ENCODE measurements around the gene KRT76.
"Not testable (repeated sequence)": the region's sequence is repeated elsewhere in the genome, so short reads cannot be mapped to it uniquely, and the experiment has no call there.

Gene KRT76

GRCh38 chr12:52796429-52796794 is 19.3 kb upstream of the KRT76 start:
- H3K4me3 ChIP-seq (ENCODE audit: low read length): no peak overlapping the region
- peaks cover 2% of the 10 kb centered on the region for H3K4me1 ChIP-seq (ENCODE audit: control insufficient read depth, insufficient read depth, low read length)
- no peaks in the 10 kb centered on the region for H3K9me3 ChIP-seq (ENCODE audit: control insufficient read depth, insufficient read depth, low read length)
- DNase-seq (ENCODE audit: low read depth, low spot score): no peak
- no CpG with 5 or more reads among the region's 3 CpGs for WGBS (ENCODE audit: insufficient coverage, insufficient read length)
- no peak overlapping the region for H3K27ac ChIP-seq (ENCODE audit: low read length)
- no peaks in the 10 kb centered on the region for H3K27me3 ChIP-seq (ENCODE audit: control insufficient read depth, insufficient read depth, low read length)
- H3K36me3 ChIP-seq (ENCODE audit: control insufficient read depth, insufficient read depth, low read length): no peaks in the 10 kb centered on the region

DNA sequence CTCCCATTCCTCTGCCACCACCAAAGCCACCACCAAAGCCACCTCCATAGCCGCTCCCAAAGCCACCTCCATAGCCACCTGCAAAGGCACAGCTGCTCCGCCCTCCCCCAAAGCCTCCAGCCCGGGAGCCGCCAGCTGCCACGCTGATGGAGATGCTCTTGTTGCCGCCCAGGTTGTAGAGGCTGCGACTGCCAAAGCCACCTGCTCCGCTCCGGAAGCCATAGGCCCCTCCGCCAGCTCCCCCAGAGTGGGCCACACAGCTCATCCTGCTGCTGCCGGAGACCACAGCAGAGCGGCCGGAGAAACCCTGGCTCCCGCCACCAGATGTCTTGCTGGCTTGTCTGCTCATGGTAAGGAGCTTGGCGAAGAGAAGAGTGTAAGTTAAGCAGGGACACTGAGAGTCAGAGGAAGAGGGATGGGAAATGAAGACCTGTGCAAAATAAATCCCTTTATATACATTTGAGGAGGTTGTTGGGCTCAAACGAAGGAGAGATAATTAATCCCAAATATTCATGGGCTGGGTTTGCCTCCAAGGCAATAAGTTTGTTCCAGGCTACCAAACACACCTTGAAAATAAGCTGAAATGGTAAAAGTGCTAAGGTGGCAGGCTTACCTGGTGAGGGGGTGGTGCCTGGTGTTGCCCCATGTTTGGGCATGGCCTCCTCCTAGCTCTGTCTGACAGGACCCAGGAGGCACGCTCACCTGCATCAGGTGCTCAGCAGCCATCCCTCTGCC is 18.7 kb upstream of the KRT76 start, which contains the start of gene KRT3:
TSS of gene KRT3 (minus strand) at position 424 of the 735 bp plus-strand sequence. CDS start at position 349, 75 bp downstream.
- H3K9me3 ChIP-seq (ENCODE audit: control insufficient read depth, insufficient read depth, low read length): no peaks in the 10 kb centered on the region
- no peaks in the 10 kb centered on the region for H3K27me3 ChIP-seq (ENCODE audit: control insufficient read depth, insufficient read depth, low read length)
- H3K27ac ChIP-seq (ENCODE audit: low read length): no peak within 1 kb of the TSS
- H3K4me3 ChIP-seq (ENCODE audit: low read length): no peak within 1 kb of the TSS
- peaks cover 2% of the 10 kb centered on the region for H3K4me1 ChIP-seq (ENCODE audit: control insufficient read depth, insufficient read depth, low read length)
- no peaks in the 10 kb centered on the region for H3K36me3 ChIP-seq (ENCODE audit: control insufficient read depth, insufficient read depth, low read length)
- WGBS (ENCODE audit: insufficient coverage, insufficient read length): no CpG with 5 or more reads among the region's 17 CpGs
- no peak for DNase-seq (ENCODE audit: low read depth, low spot score)

GRCh38 chr12:52795332-52795674 is 18.2 kb upstream of the KRT76 start:
- H3K9me3 ChIP-seq (ENCODE audit: control insufficient read depth, insufficient read depth, low read length); DNase-seq (ENCODE audit: low read depth, low spot score): not testable (repeated sequence)
- whole genome bisulfite sequencing (ENCODE audit: insufficient coverage, insufficient read length): no CpG with 5 or more reads among the region's 2 CpGs

DNA sequence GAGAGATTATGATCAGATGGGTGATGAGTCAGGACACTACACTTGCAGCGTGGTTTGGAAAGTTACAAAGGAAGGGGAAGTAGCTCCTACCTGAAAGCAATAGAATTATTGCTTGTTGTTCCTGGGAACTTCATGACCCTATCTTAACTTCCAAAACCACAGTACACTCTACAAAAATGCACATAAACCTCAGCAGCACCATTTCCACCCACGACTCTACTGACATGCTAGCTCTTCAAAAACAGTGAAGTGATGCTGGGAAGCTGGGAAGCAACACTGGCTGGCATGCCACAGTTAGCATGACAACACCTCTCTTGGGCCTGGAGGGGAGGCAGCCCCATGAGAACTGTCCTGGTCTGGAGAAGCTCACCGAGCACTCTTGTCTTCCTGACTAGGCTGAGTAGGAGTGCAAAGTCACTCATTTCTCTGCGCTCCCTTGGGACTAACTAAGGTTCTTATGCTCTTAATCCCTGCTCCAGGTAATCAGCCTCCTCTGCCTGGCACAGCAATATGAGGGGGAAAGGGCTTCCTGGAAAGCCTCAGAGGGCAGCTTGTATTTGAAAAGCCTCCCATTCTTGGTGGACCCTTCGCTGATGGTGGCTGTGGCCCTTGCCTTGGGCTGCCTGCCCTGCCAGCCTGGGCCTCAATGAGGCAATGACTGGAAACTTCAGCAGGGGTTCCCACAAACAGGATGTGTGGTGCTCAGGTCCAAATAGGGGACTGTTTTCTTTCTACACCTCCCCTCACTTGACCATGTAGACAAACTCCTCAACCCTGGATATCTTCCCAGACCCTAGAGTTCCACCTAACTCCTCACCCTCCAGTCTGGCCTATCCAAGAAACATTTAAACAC is 17.6 kb upstream of the KRT76 start:
- Histone ChIP-seq H3K4me3 (ENCODE audit: low read length) (no peak overlapping the region), H3K27me3 (ENCODE audit: control insufficient read depth, insufficient read depth, low read length) (no peaks in the 10 kb centered on the region), H3K27ac (ENCODE audit: low read length) (no peak overlapping the region), H3K36me3 (ENCODE audit: control insufficient read depth, insufficient read depth, low read length) (no peaks in the 10 kb centered on the region), H3K4me1 (ENCODE audit: control insufficient read depth, insufficient read depth, low read length) (no peaks in the 10 kb centered on the region), H3K9me3 (ENCODE audit: control insufficient read depth, insufficient read depth, low read length) (no peaks in the 10 kb centered on the region)
- WGBS (ENCODE audit: insufficient coverage, insufficient read length): no CpG with 5 or more reads among the region's 5 CpGs
- DNase-seq (ENCODE audit: low read depth, low spot score): no peak

More at GRCh38 chr12:52795332-52795674, 18.2 kb upstream of the KRT76 start:
- H3K36me3 ChIP-seq (ENCODE audit: control insufficient read depth, insufficient read depth, low read length); H3K27ac ChIP-seq (ENCODE audit: low read length); H3K4me3 ChIP-seq (ENCODE audit: low read length); H3K4me1 ChIP-seq (ENCODE audit: control insufficient read depth, insufficient read depth, low read length); H3K27me3 ChIP-seq (ENCODE audit: control insufficient read depth, insufficient read depth, low read length): not testable (repeated sequence)

DNA sequence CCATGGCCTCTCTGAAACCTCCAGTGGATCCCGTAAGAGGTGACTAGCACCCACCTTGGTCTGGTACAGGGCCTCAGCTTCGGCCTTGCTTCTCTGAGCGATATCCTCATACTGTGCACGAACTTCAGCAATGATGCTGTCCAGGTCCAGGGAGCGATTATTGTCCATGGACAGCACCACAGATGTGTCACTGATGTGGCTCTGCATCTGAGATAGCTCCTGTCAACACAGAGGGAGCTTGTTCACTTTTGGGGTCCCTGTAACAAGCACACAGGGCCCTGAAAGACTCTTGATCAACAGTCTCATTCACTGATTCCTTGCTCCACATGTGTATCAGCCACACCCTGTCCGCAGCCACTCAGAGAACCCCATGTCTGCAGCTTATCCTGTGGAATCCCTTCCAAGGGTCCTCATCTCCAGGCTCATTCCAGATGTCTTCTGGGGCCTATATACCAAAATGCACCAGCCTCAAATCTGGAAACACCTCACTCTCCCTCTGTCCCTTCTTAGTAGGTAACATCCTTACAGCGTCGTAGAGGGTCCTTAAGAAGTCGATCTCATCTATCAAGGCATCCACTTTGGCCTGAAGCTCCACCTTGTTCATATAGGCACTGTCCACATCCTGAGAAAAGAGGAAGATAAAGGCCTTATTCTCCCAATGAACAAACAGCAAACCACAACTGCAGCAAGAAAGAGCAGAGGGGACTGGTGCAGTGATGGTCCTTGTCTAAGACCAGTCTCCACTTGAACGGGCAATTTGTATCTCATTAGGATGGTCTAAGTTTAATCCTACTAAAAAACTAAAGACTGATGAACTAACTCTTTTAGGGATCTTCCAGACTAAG is 15.3 kb upstream of the KRT76 start:
- Histone ChIP-seq H3K4me1 (ENCODE audit: control insufficient read depth, insufficient read depth, low read length) (no peaks in the 10 kb centered on the region), H3K27me3 (ENCODE audit: control insufficient read depth, insufficient read depth, low read length) (no peaks in the 10 kb centered on the region), H3K9me3 (ENCODE audit: control insufficient read depth, insufficient read depth, low read length) (no peaks in the 10 kb centered on the region), H3K4me3 (ENCODE audit: low read length) (no peak overlapping the region), H3K36me3 (ENCODE audit: control insufficient read depth, insufficient read depth, low read length) (no peaks in the 10 kb centered on the region), H3K27ac (ENCODE audit: low read length) (no peak overlapping the region)
- no CpG with 5 or more reads among the region's 10 CpGs for WGBS (ENCODE audit: insufficient coverage, insufficient read length)
- no peak for DNase-seq (ENCODE audit: low read depth, low spot score)

DNA sequence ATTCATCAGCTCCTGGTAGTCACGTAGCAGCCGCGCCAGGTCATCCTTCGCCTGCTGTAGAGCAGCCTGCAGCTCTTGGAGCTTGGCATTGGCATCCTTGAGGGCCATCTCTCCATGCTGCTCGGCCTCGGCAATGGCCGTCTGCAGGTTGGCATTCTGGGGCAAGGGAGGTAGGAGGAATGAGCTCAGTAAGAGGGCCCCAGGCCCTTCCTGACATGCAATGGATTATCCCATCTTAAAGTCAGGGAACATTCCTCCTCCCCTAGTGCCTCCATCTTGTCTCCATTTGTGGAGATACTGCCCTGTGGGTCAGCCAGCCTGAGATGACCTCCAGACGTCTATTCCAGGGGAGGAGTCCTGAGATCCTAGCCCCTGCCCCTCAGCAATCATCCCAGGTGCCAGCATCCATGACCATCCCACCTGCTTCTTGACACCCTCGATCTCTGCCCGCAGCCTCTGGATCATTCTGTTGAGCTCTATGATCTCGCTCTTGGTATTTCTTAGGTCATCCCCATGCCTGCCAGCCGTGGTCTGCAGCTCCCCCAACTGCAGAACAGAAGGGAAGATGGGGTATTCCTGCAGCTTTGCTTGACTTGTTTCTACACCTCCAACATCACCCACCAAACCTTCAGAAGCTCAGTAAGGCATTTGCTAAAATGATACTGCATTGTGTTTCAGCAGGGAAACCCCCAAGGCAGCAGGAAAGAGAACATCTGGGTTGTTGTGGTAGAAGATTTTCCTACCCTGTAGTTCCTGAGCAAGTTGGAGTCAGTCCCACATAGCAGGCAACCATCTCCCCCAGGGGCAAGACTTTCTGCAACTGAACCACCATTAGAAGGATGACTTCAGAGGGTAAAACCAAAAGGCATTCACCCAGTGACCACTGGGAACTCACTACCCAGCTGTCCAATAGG is 14.4 kb upstream of the KRT76 start:
- Histone ChIP-seq H3K36me3 (ENCODE audit: control insufficient read depth, insufficient read depth, low read length) (no peaks in the 10 kb centered on the region), H3K9me3 (ENCODE audit: control insufficient read depth, insufficient read depth, low read length) (no peaks in the 10 kb centered on the region)
- WGBS (ENCODE audit: insufficient coverage, insufficient read length): no CpG with 5 or more reads among the region's 12 CpGs

GRCh38 chr12:52790427-52791270 is 13.5 kb upstream of the KRT76 start:
- DNase-seq (ENCODE audit: low read depth, low spot score): no peak
- WGBS (ENCODE audit: insufficient coverage, insufficient read length): no CpG with 5 or more reads among the region's 19 CpGs
- Histone ChIP-seq H3K27ac (ENCODE audit: low read length) (no peak overlapping the region), H3K4me3 (ENCODE audit: low read length) (no peak overlapping the region), H3K27me3 (ENCODE audit: control insufficient read depth, insufficient read depth, low read length) (no peaks in the 10 kb centered on the region), H3K36me3 (ENCODE audit: control insufficient read depth, insufficient read depth, low read length) (no peaks in the 10 kb centered on the region), H3K9me3 (ENCODE audit: control insufficient read depth, insufficient read depth, low read length) (no peaks in the 10 kb centered on the region), H3K4me1 (ENCODE audit: control insufficient read depth, insufficient read depth, low read length) (no peaks in the 10 kb centered on the region)

More for the DNA sequence above, 14.4 kb upstream of the KRT76 start:
- H3K27me3 ChIP-seq (ENCODE audit: control insufficient read depth, insufficient read depth, low read length): no peaks in the 10 kb centered on the region
- DNase-seq (ENCODE audit: low read depth, low spot score): no peak
- no peaks in the 10 kb centered on the region for H3K4me1 ChIP-seq (ENCODE audit: control insufficient read depth, insufficient read depth, low read length)
- no peak overlapping the region for H3K4me3 ChIP-seq (ENCODE audit: low read length)
- H3K27ac ChIP-seq (ENCODE audit: low read length): no peak overlapping the region

DNA sequence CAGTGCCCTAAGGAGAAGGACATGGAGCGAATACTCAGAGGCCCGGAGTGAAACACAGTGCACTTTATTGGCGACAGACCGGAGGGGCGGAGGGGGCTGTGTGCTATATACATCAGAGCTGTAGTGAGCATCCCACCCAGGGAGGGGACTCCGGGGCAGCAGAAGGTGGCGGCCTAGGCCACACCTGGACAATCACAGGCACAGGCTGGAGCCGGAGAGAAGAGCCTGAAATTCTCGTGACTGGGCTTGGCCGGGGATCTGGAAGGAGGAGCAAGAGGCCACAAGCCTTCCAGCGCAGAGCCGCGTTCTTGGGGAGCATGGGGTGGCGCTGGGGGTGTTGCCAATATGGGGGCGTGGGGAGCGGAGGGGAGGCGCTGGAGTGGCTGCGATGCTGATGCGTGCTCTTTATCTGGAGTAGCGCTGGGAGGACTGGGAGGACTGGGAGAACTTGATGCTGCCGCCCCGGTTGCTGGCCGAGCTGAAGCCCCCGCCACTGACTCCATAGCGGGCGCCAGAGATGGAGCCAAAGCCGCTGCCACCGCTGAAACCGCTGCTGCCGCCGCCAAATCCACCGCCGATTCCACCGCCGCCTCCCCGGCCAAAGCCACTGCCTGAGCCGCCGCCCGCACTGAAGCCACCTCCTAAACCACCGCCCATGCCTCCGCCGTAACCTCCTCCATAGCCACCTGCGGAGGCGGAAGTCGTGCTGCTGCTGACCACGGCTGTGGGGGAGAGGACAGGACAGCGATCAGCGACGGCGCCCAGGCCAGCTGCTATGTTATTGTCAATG is 12.7 kb upstream of the KRT76 start:
- DNase-seq (ENCODE audit: low read depth, low spot score): no peak
- Histone ChIP-seq H3K27me3 (ENCODE audit: control insufficient read depth, insufficient read depth, low read length) (no peaks in the 10 kb centered on the region), H3K4me1 (ENCODE audit: control insufficient read depth, insufficient read depth, low read length) (no peaks in the 10 kb centered on the region), H3K9me3 (ENCODE audit: control insufficient read depth, insufficient read depth, low read length) (no peaks in the 10 kb centered on the region), H3K36me3 (ENCODE audit: control insufficient read depth, insufficient read depth, low read length) (no peaks in the 10 kb centered on the region), H3K27ac (ENCODE audit: low read length) (no peak overlapping the region), H3K4me3 (ENCODE audit: low read length) (no peak overlapping the region)
- WGBS (ENCODE audit: insufficient coverage, insufficient read length): no CpG with 5 or more reads among the region's 50 CpGs
